ENCODE results near the gene PTDSS2.
"Not testable (repeated sequence)": the region's sequence is repeated elsewhere in the genome, so short reads cannot be mapped to it uniquely, and the experiment has no call there.

PTDSS2 gene

GRCh38 chr11:420054-420910, 29.8 kb upstream of the PTDSS2 start:
- TF ChIP-seq CTCF (IDR thresholded peaks at IDR 0.05; ENCODE audit: low read depth, low read length) = no peak
- DNase-seq (ENCODE audit: low read depth in 2 of 2) = no peak
- no peak overlapping the region for H3K4me3 ChIP-seq (replicated peaks in 1 of 2; ENCODE audit: low read depth in 2 of 2, low read length in 2 of 2)

GRCh38 chr11:420911-421321, 29.2 kb upstream of the PTDSS2 start:
- DNase-seq (ENCODE audit: low read depth in 2 of 2) = no peak
- no peak for TF ChIP-seq CTCF (IDR thresholded peaks at IDR 0.05; ENCODE audit: low read depth, low read length)
- H3K4me3 ChIP-seq (replicated peaks in 1 of 2; ENCODE audit: low read depth in 2 of 2, low read length in 2 of 2) = no peak overlapping the region

- TF ChIP-seq CTCF (IDR thresholded peaks at IDR 0.05; ENCODE audit: low read depth, low read length) = no peak
- no peak for DNase-seq (ENCODE audit: low read depth in 2 of 2)
- no peak overlapping the region for H3K4me3 ChIP-seq (replicated peaks in 1 of 2; ENCODE audit: low read depth in 2 of 2, low read length in 2 of 2)
Observed at GRCh38 chr11:422249-422656, 27.8 kb upstream of the PTDSS2 start.

- H3K4me3 ChIP-seq (replicated peaks in 1 of 2; ENCODE audit: low read depth in 2 of 2, low read length in 2 of 2) = no peak overlapping the region
- no peak for TF ChIP-seq CTCF (IDR thresholded peaks at IDR 0.05; ENCODE audit: low read depth, low read length)
- DNase-seq (ENCODE audit: low read depth in 2 of 2) = no peak
Observed at GRCh38 chr11:424232-424631, 25.8 kb upstream of the PTDSS2 start.

- not testable (repeated sequence) for H3K4me3 ChIP-seq (replicated peaks in 1 of 2; ENCODE audit: low read depth in 2 of 2, low read length in 2 of 2)
Observed at GRCh38 chr11:424766-425165, 25.3 kb upstream of the PTDSS2 start.

GRCh38 chr11:425301-425700, 24.8 kb upstream of the PTDSS2 start:
- no peak for TF ChIP-seq CTCF (IDR thresholded peaks at IDR 0.05; ENCODE audit: low read depth, low read length)
- no peak for DNase-seq (ENCODE audit: low read depth in 2 of 2)
- no peak overlapping the region for H3K4me3 ChIP-seq (replicated peaks in 1 of 2; ENCODE audit: low read depth in 2 of 2, low read length in 2 of 2)

More at GRCh38 chr11:424766-425165, 25.3 kb upstream of the PTDSS2 start:
- not testable (repeated sequence) for DNase-seq (ENCODE audit: low read depth in 2 of 2)

GRCh38 chr11:426851-427250, 23.2 kb upstream of the PTDSS2 start:
- no peak for DNase-seq (ENCODE audit: low read depth in 2 of 2)
- TF ChIP-seq CTCF (IDR thresholded peaks at IDR 0.05; ENCODE audit: low read depth, low read length) = no peak
- H3K4me3 ChIP-seq (replicated peaks in 1 of 2; ENCODE audit: low read depth in 2 of 2, low read length in 2 of 2) = no peak overlapping the region

Data from cardiac fibroblast (primary cell).